ENCODE data around the gene CYP27C1.
A peak's percentile ranks its signal among the peaks of the same experiment; 100 is the strongest.

The CYP27C1 gene

DNA sequence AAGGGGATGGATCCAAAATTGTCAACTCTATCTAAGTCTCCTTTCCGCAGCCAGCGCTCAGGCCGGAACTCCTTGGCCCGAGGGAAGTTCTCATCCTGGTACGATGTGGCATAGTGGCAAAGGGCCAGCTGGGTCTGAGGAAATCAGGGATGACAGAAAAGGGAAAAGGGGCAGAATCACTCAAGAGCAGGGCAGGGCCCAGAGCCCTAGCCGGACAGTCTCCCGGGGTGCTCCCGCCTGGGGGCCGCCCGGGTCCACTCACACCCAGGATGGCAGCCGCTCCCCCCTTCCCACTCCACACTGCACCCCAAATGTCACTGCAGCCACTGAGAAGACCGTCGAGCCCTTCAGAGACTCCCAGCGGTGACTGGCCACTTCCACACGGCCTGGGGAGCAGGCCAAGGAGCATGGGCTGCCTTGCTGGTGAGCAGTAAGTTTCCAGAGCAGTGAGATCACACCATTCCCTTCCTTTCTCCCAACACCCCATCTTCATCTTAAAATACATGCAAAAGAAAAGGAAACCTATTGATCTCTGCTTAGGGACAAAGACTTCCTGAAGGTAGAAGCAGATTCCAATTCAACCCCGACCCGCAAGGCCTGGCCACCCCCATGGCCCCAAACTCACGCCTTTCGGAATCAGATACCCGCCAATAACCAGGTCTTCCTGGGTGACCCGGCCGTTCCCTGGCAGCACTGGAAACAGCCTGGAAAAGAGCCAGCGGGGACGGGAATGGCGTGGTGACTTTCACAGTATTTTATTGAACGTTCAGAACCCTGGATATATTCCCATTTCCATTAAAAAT, 26.7 kb downstream of the CYP27C1 start:
- DNase-seq (ENCODE audit: low read depth), result no peak

DNA sequence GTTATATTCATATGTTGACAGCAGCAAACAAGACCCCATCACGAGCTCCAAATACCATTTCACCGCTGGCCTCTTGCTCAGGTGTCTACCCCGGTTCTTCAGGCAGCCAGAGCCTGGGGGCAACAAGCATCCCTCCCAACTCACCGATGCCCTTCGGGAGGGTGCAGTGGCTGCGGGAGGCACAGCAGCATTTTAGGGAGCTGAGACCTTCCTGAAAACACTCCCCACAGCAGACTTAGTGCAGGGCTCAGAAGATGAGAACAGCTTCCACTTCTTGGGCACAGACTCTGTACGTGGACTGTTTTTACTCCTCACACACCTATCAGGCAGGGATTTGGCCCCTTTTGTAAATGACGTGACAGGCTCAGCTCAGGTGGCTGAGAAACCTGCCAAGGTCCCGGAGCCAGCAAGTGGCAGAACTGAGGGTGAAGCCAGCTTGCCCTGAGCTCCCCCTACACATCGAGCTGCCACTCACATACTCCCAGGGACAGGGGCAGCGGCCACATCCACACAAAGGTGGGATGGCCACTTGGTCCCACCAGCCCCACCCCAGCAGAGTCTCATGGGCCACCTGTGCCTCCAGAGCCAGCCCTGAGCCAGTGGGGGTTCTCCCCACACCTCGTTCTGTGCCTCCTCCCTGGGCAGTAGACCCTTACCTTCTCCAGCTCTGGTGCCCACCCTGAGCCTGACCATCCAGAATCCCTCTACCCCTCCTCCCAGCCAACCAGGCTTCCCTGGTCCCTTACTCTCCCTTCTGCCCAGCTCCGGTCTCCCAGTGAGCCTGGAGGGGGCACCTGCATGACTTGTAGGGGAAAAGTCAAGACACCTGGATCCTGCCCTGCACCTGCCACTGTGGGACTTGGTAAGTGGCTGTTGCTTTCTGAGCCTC, 28.5 kb downstream of the CYP27C1 start:
- no peak for DNase-seq (ENCODE audit: low read depth)

DNA sequence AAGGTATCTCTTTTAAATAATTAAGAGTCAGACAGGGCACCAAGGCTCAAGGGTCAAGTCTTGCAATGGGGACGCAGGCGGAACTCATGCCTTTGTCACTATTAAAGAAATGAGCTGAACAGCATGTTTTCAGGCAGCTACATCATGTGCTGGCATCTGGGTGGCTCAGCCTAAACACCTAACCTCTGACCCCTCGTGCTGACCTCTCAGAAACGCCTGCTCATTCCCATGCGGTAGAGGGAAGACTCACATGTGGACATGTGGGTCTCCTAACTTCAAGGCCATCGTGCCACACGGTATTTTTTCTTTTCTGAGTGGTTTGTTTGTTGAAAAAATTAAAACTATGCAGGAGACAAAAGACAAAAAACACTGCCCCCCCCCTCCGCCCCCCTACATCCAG, 31.3 kb downstream of the CYP27C1 start:
- DNase-seq (ENCODE audit: low read depth), result no peak

DNA sequence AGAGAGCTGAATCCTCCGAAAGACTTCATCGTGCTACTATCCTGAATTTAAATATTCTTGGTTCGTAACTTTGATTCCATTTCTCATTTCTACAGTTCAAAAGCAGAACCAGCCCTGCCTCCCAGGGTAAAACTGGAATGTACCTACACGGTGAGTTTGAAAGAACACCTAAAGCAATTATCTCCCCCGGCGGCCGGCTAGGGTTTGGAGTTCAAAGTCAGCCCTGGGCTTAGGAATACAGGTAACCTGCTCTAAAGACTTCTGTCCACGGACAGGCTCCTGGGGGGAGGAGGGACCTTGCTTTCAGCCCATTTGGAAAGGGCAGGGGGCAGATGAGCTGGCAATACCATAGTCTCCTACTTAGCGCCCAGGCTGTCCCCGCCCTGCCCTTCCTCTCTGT, 32.3 kb downstream of the CYP27C1 start:
- DNase-seq (ENCODE audit: low read depth), result no peak

DNA sequence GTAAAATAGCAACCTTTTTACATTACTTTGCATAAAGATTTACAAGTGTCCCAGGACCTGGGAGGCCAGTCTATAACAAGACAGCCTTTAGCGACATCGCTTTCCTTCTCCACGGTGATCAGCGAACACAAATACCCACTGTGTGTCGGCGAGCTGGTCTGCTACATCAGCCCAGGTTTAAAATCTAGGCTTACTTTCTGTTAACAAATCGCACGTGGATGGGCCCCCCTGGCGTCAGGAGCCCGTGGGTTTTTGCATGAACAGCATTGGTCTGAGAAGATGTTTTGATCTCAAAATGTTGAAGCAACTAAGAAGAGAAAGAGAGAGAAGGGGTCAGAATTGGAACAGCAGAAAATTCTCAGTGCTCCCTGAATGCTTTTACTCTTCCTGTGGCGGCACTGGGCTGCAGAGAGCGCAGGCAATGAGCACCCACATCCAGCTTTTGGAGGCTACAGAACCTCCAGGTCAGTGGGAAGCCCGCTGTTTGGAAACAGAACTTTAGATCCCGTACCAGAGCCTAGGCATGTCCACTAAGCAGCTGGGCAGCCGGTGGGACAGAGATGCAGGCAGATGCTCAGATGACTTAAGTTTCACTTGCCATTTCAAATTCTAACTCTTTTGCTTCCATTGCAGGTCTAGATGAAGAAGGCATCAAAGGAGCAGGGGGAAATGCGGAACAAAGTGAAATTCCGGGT, 32.9 kb downstream of the CYP27C1 start:
- DNase-seq (ENCODE audit: low read depth), result no peak

DNA sequence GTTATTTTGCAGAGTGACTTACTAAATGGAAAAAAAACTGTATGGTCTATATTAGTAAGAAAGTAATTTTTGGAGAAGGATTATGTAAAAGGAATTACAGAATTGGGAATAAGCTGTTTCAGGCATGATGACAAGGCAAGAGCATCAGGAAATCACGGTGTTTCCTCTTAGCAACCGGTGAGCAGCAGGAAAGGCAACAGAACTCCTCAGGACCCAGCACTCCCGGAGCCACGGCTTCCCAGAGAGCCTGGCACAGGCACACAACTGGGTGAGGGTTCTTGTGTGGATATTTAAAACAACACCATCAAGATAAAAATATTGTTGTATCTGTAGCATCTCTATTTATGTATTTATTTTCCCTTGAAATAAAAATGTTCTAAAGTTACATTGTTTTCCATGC, 34.4 kb downstream of the CYP27C1 start:
- DNase-seq (ENCODE audit: low read depth), result no peak

DNA sequence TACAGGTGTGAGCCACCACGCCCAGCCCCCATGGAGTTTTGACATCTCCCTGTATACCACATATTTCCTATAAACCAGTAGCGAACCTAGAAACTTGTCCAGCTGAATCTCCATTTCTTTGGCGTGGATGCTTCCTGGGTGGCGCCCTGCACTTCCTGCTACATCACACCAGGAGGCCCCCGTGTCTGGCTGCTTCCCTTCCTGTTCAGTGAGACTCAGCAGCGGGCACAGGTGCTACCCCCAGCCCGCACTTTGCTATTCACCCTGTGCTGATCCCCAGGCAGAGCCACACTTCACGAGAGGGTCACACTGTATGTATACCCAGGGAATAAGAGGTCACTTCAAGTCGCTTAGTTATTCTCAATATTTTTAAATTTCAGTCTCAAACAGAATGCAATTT, 35.0 kb downstream of the CYP27C1 start:
- DNase-seq (ENCODE audit: low read depth), result no peak

DNA sequence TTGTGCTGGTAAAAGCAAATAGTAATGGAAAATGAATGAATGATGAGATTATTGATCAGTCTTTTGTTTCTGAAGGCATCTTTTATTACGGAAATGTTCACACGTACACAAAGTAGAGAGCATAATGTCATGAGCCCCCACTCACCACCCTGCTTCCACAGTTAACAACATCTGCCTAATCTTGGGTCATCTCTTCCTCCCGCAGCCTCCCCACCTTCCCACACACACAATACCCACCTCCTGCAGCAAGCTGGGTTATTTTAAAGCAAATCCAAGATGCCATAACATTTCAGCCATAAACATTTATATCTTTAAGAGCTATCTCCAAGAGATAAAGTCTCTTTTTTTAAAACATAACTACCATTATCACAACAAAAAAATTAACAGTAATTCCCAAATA, 36.3 kb downstream of the CYP27C1 start:
- no peak for DNase-seq (ENCODE audit: low read depth)

DNA sequence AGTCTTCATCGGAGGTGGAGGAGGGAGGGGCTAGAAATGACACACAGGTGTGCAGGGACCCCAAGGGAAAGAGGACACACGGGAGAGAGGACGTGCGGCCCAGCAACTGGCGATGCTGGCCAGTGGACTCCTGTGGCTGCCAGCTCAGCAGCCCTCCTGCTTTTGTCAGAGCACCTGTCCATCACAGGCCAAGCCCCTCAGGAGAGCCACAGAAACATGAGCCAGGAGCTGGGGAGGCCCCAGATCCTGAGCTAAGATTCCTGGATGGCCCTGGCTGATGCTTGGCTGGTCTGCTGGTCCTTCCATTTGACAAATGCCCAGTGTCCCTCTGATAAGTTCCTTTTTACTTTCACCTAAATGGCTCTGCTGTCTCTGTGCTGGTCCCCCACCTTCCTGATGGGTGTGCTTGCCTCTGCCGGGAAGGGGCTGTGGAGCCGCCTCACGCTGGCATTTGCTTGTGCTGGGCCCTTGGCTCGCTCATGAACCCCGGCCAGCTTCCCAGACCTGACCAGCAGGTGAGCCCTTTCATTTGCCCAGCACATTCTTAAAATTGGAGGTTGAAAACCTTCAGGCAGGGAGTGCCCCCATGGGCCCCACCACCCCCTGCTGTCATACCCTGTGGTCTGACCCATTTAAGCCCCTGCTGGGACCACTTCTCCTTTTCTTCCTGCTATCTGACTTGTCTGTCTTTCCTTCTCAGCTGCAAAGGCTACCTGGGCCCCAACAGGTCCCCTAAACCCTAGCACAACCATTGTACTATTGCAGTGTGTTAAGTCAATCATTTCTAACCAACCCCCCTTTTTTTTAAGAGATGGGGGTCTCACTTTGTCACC, 37.3 kb downstream of the CYP27C1 start:
- no peak for DNase-seq (ENCODE audit: low read depth)

DNA sequence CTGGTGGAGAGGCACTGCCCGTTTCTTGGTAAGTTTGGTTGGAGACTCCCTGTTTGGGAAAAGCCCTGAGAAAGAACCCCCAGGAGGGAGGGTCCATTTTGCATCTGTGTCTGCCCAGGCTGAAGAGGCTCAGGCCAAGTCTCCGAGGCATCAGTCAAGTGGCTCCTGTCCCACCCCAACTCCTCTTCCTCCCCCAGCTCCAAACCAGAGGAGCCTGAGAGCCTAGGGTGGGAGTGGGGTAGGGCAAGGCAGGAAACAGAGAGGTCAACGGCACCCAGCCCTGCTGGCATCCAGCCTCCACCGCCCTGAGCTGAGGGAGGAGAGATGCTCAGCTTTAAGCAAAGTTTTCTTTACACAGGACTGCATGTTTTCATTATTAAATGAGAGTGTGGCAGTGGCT, 38.2 kb downstream of the CYP27C1 start:
- no peak for DNase-seq (ENCODE audit: low read depth)

DNA sequence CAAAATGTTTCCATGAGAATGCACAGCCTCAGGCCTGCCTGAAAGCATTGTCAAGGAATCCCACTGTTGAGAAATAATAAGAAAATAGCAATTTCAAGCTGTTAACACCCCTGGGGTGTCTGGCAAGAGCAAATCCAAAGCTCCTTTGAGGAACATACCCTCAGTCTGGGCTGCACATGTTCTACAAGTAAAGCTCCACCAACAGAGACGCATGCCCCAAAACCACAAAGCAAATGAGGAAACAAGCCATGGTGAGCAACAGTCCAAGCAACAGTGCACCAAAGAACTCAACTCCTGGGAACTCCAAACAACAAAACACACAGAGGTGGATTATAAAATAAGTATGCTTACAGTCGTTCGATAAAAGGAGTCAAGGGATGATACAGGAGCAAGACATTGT, 40.3 kb downstream of the CYP27C1 start:
- DNase-seq (ENCODE audit: low read depth), result no peak

DNA sequence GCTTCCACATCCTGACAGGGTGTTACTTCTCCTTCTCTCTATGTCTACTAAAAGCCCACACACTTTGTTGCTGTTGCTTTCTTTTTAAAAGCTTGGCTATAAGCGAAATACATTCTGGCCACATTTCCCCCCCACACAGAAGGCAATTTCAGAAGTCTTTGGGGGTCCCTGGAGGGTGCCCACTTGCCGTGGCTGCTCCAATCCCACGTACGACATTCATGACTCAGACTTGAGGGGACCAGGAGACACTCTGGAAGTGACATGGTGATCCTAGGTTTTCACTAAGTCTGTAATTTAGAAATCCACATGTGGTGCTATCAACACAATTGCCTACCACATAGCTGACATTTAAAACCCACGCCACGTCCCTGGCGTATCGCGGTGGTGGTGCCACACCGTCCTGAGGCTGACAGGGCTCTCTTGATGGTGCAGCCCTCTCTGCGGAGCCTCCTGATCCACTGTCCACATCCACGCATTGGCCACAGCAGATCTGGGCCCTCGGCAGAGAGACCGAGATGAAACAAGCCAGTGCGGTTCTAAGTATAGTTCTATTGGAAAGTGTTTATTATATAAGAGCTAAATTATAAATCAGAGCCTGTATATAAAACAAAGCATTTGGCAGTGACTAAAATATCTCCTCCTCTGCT, 42.4 kb downstream of the CYP27C1 start:
- no peak for DNase-seq (ENCODE audit: low read depth)

DNA sequence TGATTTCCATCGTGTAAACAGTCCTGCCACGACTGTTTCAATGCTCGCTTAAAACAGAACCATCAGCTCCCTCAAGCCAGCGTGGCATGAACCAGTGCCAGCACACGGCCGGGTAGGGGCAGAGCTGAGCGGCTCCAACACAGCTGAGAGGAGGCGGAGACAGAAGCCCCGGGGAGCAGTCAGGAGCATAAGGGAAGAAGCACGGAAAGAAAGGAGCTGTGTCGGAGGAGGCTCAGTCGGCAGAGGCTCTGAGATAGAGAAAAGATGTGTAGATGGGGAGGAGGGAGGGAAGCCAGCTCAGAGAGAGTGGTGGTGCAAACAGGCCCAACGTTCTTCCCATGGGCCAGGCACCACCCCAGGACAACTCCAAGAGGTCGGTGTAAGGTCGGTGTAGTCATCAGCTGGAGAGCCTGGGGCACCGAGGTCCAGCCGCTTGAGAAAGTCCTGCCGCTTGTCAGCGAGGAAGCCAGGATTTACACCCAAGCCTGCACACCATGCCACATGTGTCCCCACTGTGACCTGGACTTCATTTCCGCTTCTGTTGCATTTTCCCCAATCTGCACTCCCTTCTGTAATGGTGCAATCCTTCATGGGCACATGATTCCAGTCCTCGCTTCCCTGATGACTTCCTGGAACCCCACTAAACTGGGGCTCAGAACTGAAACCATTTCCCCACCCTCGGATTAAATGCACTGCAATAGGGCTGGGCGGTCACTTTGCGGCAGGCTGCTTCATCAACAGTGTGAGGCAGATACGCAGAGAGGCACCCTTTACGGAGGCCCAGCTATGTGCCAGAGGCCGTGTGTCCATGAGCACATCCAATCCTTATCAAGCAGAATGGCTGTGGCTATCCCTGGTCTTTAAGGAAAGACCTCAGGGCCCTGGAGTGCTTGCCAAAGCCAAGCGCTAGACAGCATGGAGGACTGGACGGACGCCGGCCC, 43.5 kb downstream of the CYP27C1 start:
- no peak for DNase-seq (ENCODE audit: low read depth)

DNA sequence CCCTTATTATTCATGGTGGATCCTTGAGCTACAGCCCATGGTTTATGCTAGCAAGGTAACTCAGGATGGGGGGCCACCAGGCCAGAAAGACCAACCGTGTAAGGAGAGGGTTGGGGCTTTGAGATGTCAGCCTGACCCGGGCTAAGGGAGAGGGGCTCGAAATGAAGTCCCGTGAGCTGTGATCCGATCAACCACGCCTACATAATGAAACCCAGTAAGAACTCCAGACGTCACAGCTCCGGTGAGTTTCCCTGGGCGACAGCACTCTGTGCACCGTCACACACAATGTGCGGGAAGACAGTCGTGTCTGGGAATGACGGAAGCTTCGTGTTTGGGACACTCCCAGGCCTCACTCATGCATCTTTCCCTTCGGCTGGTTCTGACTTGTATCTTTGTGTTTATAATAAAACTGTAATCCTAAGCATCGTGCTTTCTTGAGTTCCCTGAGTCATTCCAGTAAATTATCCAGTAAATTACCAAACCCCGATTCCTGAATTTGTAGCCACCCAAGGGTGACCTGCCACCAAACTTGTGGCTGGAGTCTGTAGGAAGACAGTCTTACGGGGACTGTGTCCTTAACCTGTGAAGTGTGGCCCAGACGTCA, 44.2 kb downstream of the CYP27C1 start:
- DNase-seq (ENCODE audit: low read depth), result no peak

DNA sequence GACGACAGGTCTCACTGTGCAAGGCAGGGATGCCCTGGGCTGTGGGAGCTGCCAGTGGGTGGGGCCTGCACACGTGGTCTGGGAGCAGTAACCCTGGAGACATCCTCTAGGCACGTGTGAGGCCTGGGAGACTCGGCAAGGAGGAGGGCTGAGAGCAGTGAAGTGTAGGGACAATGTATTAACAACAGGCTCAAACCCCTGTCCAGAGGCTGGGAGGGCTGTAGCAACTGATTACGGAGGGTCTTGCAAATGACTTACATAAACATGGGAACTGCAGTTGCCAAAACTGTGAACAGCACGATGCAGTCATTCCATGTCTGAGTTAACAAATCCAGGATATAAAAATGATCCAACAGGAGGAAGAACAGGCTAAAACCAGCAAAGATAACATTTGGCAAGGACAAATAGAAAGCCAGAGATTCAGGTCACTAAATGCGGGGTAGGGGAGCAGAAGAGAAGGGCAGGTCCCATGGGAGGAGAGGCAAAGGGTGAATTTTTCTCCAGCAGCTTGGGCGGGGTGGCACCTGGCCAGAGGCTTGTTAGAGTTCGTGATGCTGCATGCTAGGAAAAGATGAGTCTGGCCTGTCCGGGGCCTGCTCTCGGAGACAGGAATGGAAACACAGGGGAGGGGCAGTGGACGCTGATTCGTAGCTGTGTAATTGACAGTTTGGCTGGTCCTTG, 44.9 kb downstream of the CYP27C1 start:
- DNase-seq (ENCODE audit: low read depth), result peak; percentile 38

DNA sequence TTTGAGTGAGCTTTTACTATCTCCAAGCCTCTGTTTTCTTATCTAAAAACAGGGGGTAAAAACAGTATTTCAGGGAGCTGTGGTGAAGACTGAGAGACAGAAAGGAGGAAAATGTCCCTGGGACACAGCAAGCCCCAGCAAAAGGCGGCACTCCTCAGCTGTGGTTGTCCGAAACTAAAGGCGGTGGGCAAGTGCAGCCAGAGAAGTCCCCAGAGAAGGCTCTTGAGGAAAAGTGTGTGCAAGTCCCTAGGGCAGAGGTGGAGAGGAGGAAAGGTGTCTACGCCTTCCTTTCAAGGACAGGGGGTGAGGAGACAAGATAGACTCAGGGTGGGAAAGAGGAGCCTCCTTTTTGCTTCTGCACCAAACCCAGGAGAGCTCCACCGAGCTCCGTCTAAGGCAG, 45.5 kb downstream of the CYP27C1 start:
- DNase-seq (ENCODE audit: low read depth), result no peak

DNA sequence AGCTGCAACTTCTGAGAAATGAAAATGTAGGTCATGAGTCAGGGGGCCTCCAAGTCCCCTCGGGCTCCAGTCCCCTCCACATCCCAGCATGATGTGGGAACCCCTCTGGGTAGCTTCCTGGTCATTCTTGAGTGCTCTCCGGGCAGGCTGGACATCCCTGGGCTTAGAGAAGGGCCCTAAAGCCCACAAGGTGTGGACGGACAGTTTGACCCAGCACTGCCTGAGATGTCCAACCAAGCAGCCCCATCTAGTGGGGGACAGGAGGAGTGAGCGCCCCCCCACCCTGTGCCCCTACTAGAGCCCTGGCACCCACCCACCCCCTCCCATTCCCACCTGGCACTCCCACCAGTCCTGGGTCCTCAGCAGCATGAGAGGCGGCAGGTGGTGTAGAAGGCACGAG, 46.0 kb downstream of the CYP27C1 start:
- DNase-seq (ENCODE audit: low read depth), result no peak

DNA sequence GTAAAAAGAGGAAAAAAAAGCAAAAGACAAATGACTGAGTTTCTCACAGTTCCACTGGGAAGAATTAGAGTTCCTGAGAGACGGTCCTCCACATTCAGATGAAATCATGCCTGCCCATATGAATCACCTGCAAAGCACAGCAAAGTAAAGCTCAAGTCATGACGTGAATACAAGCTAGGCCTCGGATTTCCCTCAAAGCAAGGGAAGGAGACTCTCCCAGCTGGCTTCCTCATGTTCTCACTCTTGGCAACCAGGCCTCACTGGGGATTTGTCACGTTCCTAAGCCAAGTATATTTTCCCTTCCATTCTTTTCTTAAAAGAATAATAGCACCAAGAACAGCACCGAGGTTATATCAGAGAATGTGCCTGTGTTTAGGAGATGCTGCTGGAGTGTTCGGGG, 47.0 kb downstream of the CYP27C1 start:
- peak; percentile 90 for DNase-seq (ENCODE audit: low read depth)

DNA sequence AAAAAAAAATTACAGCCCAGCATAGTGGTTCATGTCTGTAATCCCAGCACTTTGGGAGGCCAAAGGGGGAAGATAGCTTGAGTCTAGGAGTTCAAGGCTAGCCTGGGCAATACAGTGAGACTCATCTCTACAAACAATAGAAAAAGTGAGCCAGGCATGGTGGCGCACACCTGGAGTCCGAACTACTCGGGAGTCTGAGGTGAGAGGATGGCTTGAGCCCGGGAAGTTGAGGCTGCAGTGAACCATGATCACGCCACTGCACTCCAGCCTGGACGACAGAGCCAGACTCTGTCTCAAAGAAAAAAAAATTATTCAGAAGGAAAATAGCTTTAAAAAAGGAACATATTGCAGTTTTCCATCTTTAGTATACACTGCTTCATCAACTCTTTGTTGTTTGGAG, 47.8 kb downstream of the CYP27C1 start:
- no peak for DNase-seq (ENCODE audit: low read depth)
